K562 (cell line): ENCODE data around the gene ACTG2. TPM values are rescaled to one million over a fixed set of nuclear protein-coding genes. Genes with fewer than 3 reads are reported as not detected.
A peak's percentile ranks its signal among the peaks of the same experiment; 100 is the strongest.

Experiments
- ATAC-seq: fragments of 200-7000 bp; cut with Tn5 transposase; 3 replicates; pipeline ENCODE4 v1.9.1; 2020; ENCODE audit warnings: moderate library complexity
- BruUV-seq: library from RNA; stranded (reverse); fragments of 400-500 nt; replicated peaks from 2 replicates; lab custom pipeline; 2021; lab: Mats Ljungman, UMichigan
- CTCF ChIA-PET: fragments of 300-600 bp; formaldehyde crosslinking; extraction: SDS; loops from one replicate; lab custom pipeline; 2021; ENCODE audit warnings: low intra/inter-chr PET ratio; lab: Yijun Ruan, JAX
- POLR2A ChIA-PET: fragments of 300-600, 350-650 bp; sonication (Branson Sonifier 250); formaldehyde crosslinking; extraction: SDS; loops from one replicate; lab custom pipeline; 2021; ENCODE audit warnings: antibody characterized with exemption, inconsistent platforms; lab: Yijun Ruan, JAX
- DNase-seq, 4 experiments: peaks; one replicate each; pipeline versions ENCODE4 v3.0.0 to v3.0.0-alpha.2; 2011 to 2018; ENCODE audit warnings: low spot score in 3 of 4, mixed read lengths in 3 of 4; ENCODE audit errors: extremely low read depth in 1 of 4
- FAIRE-seq: peaks from 2 replicates; lab custom pipeline; 2011; peaks lifted over from hg19 to GRCh38; lab: Jason Lieb, UNC
- H2AFZ ChIP-seq: 2 replicates; pipeline ENCODE4 v1.6.0; 2011; ENCODE audit warnings: low read depth, low read length, control low read depth, inconsistent platforms
- H3K27ac ChIP-seq: fragments of 200-600 bp; 3 replicates; pipeline ENCODE4 v1.8.0; 2011; ENCODE audit warnings: low read depth, mild to moderate bottlenecking, control low read depth, inconsistent platforms, low read length, moderate library complexity, mixed read lengths; ENCODE audit errors: extremely low read depth
- H3K27me3 ChIP-seq, 2 experiments: fragments of 300-600 bp in 1 of 2; 2 replicates in 1 of 2; 3 replicates in 1 of 2; pipeline versions ENCODE4 v1.6.0 to v1.8.0; 2011; ENCODE audit warnings: inconsistent platforms in 2 of 2, low read length in 2 of 2, mild to moderate bottlenecking in 1 of 2, mixed read lengths in 1 of 2, moderate library complexity in 1 of 2; ENCODE audit not compliant: control insufficient read depth in 2 of 2, insufficient read depth in 2 of 2
- H3K36me3 ChIP-seq: fragments of 300-600 bp; 3 replicates; pipeline ENCODE4 v1.8.0; 2011; ENCODE audit warnings: mild to moderate bottlenecking, low read length, inconsistent platforms; ENCODE audit not compliant: control insufficient read depth, insufficient read depth
- H3K4me1 ChIP-seq, 2 experiments: fragments of 200-600 bp in 1 of 2; replicated peaks in 1 of 2; 2 replicates in 1 of 2; 3 replicates in 1 of 2; pipeline versions ENCODE4 v1.5.1 to v1.8.0; 2011; ENCODE audit warnings: inconsistent platforms in 2 of 2, low read length in 2 of 2, mild to moderate bottlenecking in 1 of 2, mixed read lengths in 1 of 2, moderate library complexity in 1 of 2; ENCODE audit not compliant: control insufficient read depth in 2 of 2, insufficient read depth in 2 of 2
- H3K4me2 ChIP-seq: 2 replicates; pipeline ENCODE4 v1.6.1; 2011; ENCODE audit warnings: low read length, control low read depth, inconsistent platforms, mixed read lengths; ENCODE audit not compliant: insufficient read depth
- H3K4me3 ChIP-seq: fragments of 200-600 bp; sonication (generic), shearing (Covaris generic); 2 replicates; pipeline ENCODE4 v1.5.1; 2016; ENCODE audit warnings: control low read depth, inconsistent platforms
- H3K79me2 ChIP-seq: fragments of 200-600 bp; 3 replicates; pipeline ENCODE4 v1.8.0; 2011; ENCODE audit warnings: low read length, inconsistent platforms; ENCODE audit not compliant: control insufficient read depth, insufficient read depth
- H3K9ac ChIP-seq, 2 experiments: 2 replicates each; pipeline versions ENCODE4 v1.6.0 to v1.6.1; 2011; ENCODE audit warnings: low read depth in 2 of 2, low read length in 2 of 2, control low read depth in 1 of 2, inconsistent platforms in 1 of 2, mild to moderate bottlenecking in 1 of 2, mixed read lengths in 1 of 2; ENCODE audit not compliant: insufficient read depth in 1 of 2
- H3K9me1 ChIP-seq: one replicate; pipeline ENCODE4 v1.6.0; 2011; ENCODE audit warnings: inconsistent platforms, mild to moderate bottlenecking, low read length, moderate library complexity; ENCODE audit not compliant: control insufficient read depth, insufficient read depth
- H3K9me3 ChIP-seq: replicated peaks from 2 replicates; pipeline ENCODE4 v1.5.1; 2011; ENCODE audit warnings: low read depth, low read length, inconsistent platforms; ENCODE audit not compliant: control insufficient read depth, insufficient read depth
- H4K20me1 ChIP-seq: replicated peaks from 2 replicates; pipeline ENCODE4 v1.6.1; 2011; ENCODE audit warnings: low read length, inconsistent platforms, mixed read lengths; ENCODE audit not compliant: control insufficient read depth, insufficient read depth
- ARID1B ChIP-seq: fragments of 450-650 bp; IDR thresholded peaks from 2 replicates; pipeline ENCODE4 v1.6.1; 2016; ENCODE audit warnings: antibody characterized with exemption, mild to moderate bottlenecking, inconsistent platforms
- ATF3 ChIP-seq, 2 experiments: fragments of 450-650 bp in 1 of 2; sonication (generic) in 1 of 2; formaldehyde crosslinking in 1 of 2; IDR thresholded peaks in 1 of 2; conservative IDR thresholded peaks in 1 of 2; 2 replicates each; pipeline versions ENCODE4 v1.6.1 to v1.8.1; 2016 to 2023; ENCODE audit warnings: mild to moderate bottlenecking in 2 of 2, moderate library complexity in 2 of 2, inconsistent platforms in 1 of 2, missing genetic modification reagents in 1 of 2
- CBFA2T3 ChIP-seq: fragments of 450-650 bp; IDR thresholded peaks from 2 replicates; pipeline ENCODE4 v1.6.1; 2017
- CXXC5 ChIP-seq: fragments of 250-450 bp; sonication (Bioruptor Pico); IDR thresholded peaks from 2 replicates; pipeline ENCODE4 v1.8.0; 2022; ENCODE audit warnings: inconsistent platforms, mild to moderate bottlenecking, moderate library complexity
- DPF2 ChIP-seq: fragments of 450-650 bp; IDR thresholded peaks from 2 replicates; pipeline ENCODE4 v1.6.1; 2016
- E2F5 ChIP-seq: sonication (generic); formaldehyde crosslinking; IDR thresholded peaks from 2 replicates; pipeline ENCODE4 v1.8.0; 2022; ENCODE audit warnings: mild to moderate bottlenecking, missing genetic modification reagents
- EP300 ChIP-seq: IDR thresholded peaks from 2 replicates; pipeline ENCODE4 v1.6.1; 2012; ENCODE audit warnings: low read length, improper control_type of control experiment
- EZH2 ChIP-seq: IDR thresholded peaks from 2 replicates; pipeline ENCODE4 v1.6.1; 2012; ENCODE audit warnings: low read depth, mild to moderate bottlenecking, inconsistent platforms, low read length, borderline replicate concordance
- FUS ChIP-seq: fragments of 200-400 bp; formaldehyde crosslinking; optimal IDR thresholded peaks from 2 replicates; pipeline ENCODE3; 2017; ENCODE audit warnings: low read depth, low read length
- GTF2A2 ChIP-seq: IDR thresholded peaks from 2 replicates; pipeline ENCODE4 v1.6.1; 2016; ENCODE audit warnings: mild to moderate bottlenecking, missing genetic modification characterization, missing compliant biosample characterization
- GTF2F1 ChIP-seq: IDR thresholded peaks from 2 replicates; pipeline ENCODE4 v1.6.1; 2011; ENCODE audit warnings: low read depth, low read length, improper control_type of control experiment
- JUND ChIP-seq, 2 experiments: IDR thresholded peaks; 2 replicates in 1 of 2; 3 replicates in 1 of 2; pipeline ENCODE4 v1.6.1; 2011; ENCODE audit warnings: borderline replicate concordance in 2 of 2, low read depth in 2 of 2, low read length in 2 of 2, improper control_type of control experiment in 1 of 2, missing biosample characterization in 1 of 2, missing genetic modification characterization in 1 of 2, missing genetic modification reagents in 1 of 2
- MTA1 ChIP-seq: fragments of 450-650 bp; IDR thresholded peaks from 2 replicates; pipeline ENCODE4 v1.6.1; 2017; ENCODE audit warnings: borderline replicate concordance
- NEUROD1 ChIP-seq: fragments of 150-350 bp; IDR thresholded peaks from 2 replicates; pipeline ENCODE4 v1.6.1; 2014; ENCODE audit warnings: borderline replicate concordance, low read length, low read depth; ENCODE audit not compliant: partially characterized antibody
- NFE2 ChIP-seq: IDR thresholded peaks from 2 replicates; pipeline ENCODE4 v1.6.1; 2014; ENCODE audit warnings: antibody characterized with exemption, low read depth
- NR2C2 ChIP-seq, 2 experiments: fragments of 200-800 bp in 1 of 2; sonication (Bioruptor generic) in 1 of 2; sonication (generic) in 1 of 2; formaldehyde crosslinking in 1 of 2; IDR thresholded peaks; 2 replicates each; pipeline versions ENCODE4 v1.6.1 to v1.8.0; 2016 to 2022; ENCODE audit warnings: mild to moderate bottlenecking in 1 of 2, missing compliant biosample characterization in 1 of 2, missing genetic modification characterization in 1 of 2, missing genetic modification reagents in 1 of 2
- SAFB2 ChIP-seq: fragments of 200-400 bp; formaldehyde crosslinking; IDR thresholded peaks from 2 replicates; pipeline ENCODE4 v1.6.1; 2018; ENCODE audit warnings: borderline replicate concordance, low read length, low read depth, moderate library complexity; ENCODE audit not compliant: severe bottlenecking
- SMARCA4 ChIP-seq: fragments of 450-650 bp; IDR thresholded peaks from 2 replicates; pipeline ENCODE4 v1.6.1; 2016
- SMARCE1 ChIP-seq: fragments of 450-650 bp; IDR thresholded peaks from 2 replicates; pipeline ENCODE4 v1.7.1; 2016; ENCODE audit warnings: mild to moderate bottlenecking
- TRIM24 ChIP-seq, 2 experiments: fragments of 450-650 bp; IDR thresholded peaks; 2 replicates each; pipeline ENCODE4 v1.6.1; 2016
- YBX1 ChIP-seq: fragments of 450-650 bp; IDR thresholded peaks from 2 replicates; pipeline ENCODE4 v1.7.1; 2016; ENCODE audit warnings: mild to moderate bottlenecking
- ZNF197 ChIP-seq: fragments of 200-800 bp; sonication (Bioruptor generic); IDR thresholded peaks from 2 replicates; pipeline ENCODE4 v1.6.1; 2016; ENCODE audit warnings: low read depth, missing genetic modification characterization, missing compliant biosample characterization
- ZNF282 ChIP-seq: sonication (generic); formaldehyde crosslinking; IDR thresholded peaks from 2 replicates; pipeline ENCODE4 v1.8.1; 2023; ENCODE audit warnings: missing genetic modification reagents
- ZNF316 ChIP-seq: fragments of 450-650 bp; IDR thresholded peaks from 2 replicates; pipeline ENCODE4 v1.6.1; 2016
- ZNF507 ChIP-seq: conservative IDR thresholded peaks from 2 replicates; pipeline ENCODE4 v1.6.1; 2017; ENCODE audit warnings: missing genetic modification characterization, missing compliant biosample characterization
- ZNF75A ChIP-seq: fragments of 450-650 bp; formaldehyde crosslinking; IDR thresholded peaks from 2 replicates; pipeline ENCODE4 v1.4.0; 2020; ENCODE audit warnings: mild to moderate bottlenecking
- in situ Hi-C: fragments of 300-500 bp; cut with MboI; formaldehyde crosslinking; loops from 4 replicates; pipeline ENCODE4 v1.15.0; 2018; ENCODE audit warnings: inconsistent platforms, mixed read lengths
- intact Hi-C: fragments of 100-400 bp; cut with micrococcal nuclease; formaldehyde crosslinking; loops from 2 replicates; pipeline ENCODE4 v1.14.2; 2022
- polyA plus RNA-seq, 8 experiments: library from polyadenylated mRNA; depleted of rRNA in 4 of 8; stranded (reverse) in 5 of 8; unstranded in 3 of 8; fragments of >200 nt; fragmentation: Nextera tagmentation in 2 of 8; fragmentation: Illumina TruSeq in 1 of 8; extraction: Ambion mirVana in 2 of 8; extraction: Trizol in 1 of 8; gene quantifications; 2 replicates each; pipeline versions ENCODE4 v1.2.1 to v1.2.3, GENCODE V29; 2011 to 2014; ENCODE audit warnings: inconsistent platforms in 1 of 8, missing spikeins in 1 of 8
- total RNA-seq, 7 experiments: library from RNA; depleted of rRNA in 6 of 7; stranded (reverse); fragments of >200 nt in 6 of 7; fragmentation: Illumina TruSeq in 2 of 7; extraction: Trizol in 2 of 7; gene quantifications; 2 replicates each; pipeline versions ENCODE4 v1.2.1 to v1.2.3, GENCODE V29; 2011 to 2021; ENCODE audit warnings: low replicate concordance in 1 of 7

The ACTG2 gene
- total and polyA plus RNA-seq, 9 of the 15 experiments (the other 6 are each of a cell fraction or from before 2014, with no cell fraction given), result 0.06 to 0.60 TPM; not detected in 7

- no peaks in the 10 kb centered on the region for H3K27me3 ChIP-seq
- H3K79me2 ChIP-seq, result no peaks in the 10 kb centered on the region
- BruUV-seq, result no TSS peak
- ChIA-PET POLR2A (no interaction called here), CTCF (no interaction called here)
- H4K20me1 ChIP-seq, result no peaks in the 10 kb centered on the region
- H3K36me3 ChIP-seq, result peaks cover 91% of the 10 kb centered on the region
- no peaks in the 10 kb centered on the region for H3K9me1 ChIP-seq
- no peak overlapping the region for H2AFZ ChIP-seq
- DNase-seq (peak in 2 of 4 experiments; percentile 19 to 29), FAIRE-seq (no peak), ATAC-seq (no peak)
- H3K4me1 ChIP-seq, result no peaks in the 10 kb centered on the region
- intact Hi-C loops (no loop called here), in situ Hi-C loops (no loop called here)
- H3K9ac ChIP-seq, result no peak overlapping the region
- H3K9me3 ChIP-seq, result no peaks in the 10 kb centered on the region
- H3K4me3 ChIP-seq, result no peak overlapping the region
- H3K4me2 ChIP-seq, result no peak overlapping the region
- H3K27ac ChIP-seq, result peak overlapping the region; percentile 35; the same call in 1 of the 3 replicates
- peak; percentile 97 for TF ChIP-seq ATF3 (IDR thresholded peaks at IDR 0.05)
- no peak for TF ChIP-seq ATF3 (CRISPR knock-in tag; conservative IDR thresholded peaks at IDR 0.05)
- TF ChIP-seq NR2C2 (CRISPR knock-in tag; IDR thresholded peaks at IDR 0.05), result no peak
- no peak for TF ChIP-seq NR2C2 (tag; IDR thresholded peaks at IDR 0.05)
- peak; percentile 91 for TF ChIP-seq SMARCE1
- TF ChIP-seq EP300, result no peak
- TF ChIP-seq SAFB2, result no peak
- no peak for TF ChIP-seq E2F5
- TF ChIP-seq SMARCA4, result peak; percentile 91
- TF ChIP-seq YBX1, result no peak
- TF ChIP-seq JUND (IDR thresholded peaks at IDR 0.05; ENCODE audit: borderline replicate concordance, low read depth, low read length), result peak; percentile 90
- TF ChIP-seq JUND (tag; IDR thresholded peaks at IDR 0.05; ENCODE audit: borderline replicate concordance, low read depth, low read length), result peak; percentile 88
- TF ChIP-seq MTA1, result 0 out of 2 replicates have a peak, but pooled peaks have one; percentile 25
- TF ChIP-seq EZH2, result no peak
- no peak for TF ChIP-seq ZNF282 (CRISPR knock-in tag)
- peak; percentile 34; the same call in 1 of the 2 replicates for TF ChIP-seq NFE2
- no peak for TF ChIP-seq GTF2A2 (tag)
- TF ChIP-seq ARID1B, result peak; percentile 85
- TF ChIP-seq DPF2, result peak; percentile 79
- TF ChIP-seq ZNF197 (CRISPR knock-in tag), result no peak
- TF ChIP-seq ZNF75A, result no peak
- TF ChIP-seq CBFA2T3, result 0 out of 2 replicates have a peak, but pooled peaks have one; percentile 12
- TF ChIP-seq GTF2F1, result no peak
- no peak for TF ChIP-seq CXXC5 (CRISPR knock-in tag)
- peak; percentile 28; the same call in 1 of the 2 replicates for TF ChIP-seq ZNF316
- peak; percentile 31 to 36; a peak in 1 of 4 replicates for TF ChIP-seq TRIM24 (IDR thresholded peaks at IDR 0.05)
- TF ChIP-seq NEUROD1, result peak; percentile 14
- no peak for TF ChIP-seq FUS
- no peak for TF ChIP-seq ZNF507 (tag)
Observed at GRCh38 chr2:73852020-73852419, 40.8 kb upstream of the ACTG2 start.
